GM23338 (cell line): ENCODE data around the gene CCDC63. TPM values are rescaled to one million over a fixed set of nuclear protein-coding genes. Genes with fewer than 3 reads are reported as not detected.

Source experiments
- ATAC-seq: fragments of 200-7000 bp; cut with Tn5 transposase; 3 replicates; pipeline ENCODE4 v1.9.1; 2020
- DNase-seq: peaks from one replicate; pipeline ENCODE4 v3.0.0-alpha.2; 2015; ENCODE audit warnings: low spot score
- H2AFZ ChIP-seq: fragments of 200-600 bp; sonication (generic); 2 replicates; pipeline ENCODE4 v1.8.0; 2016; ENCODE audit warnings: antibody characterized with exemption, mild to moderate bottlenecking, moderate library complexity
- H3F3A ChIP-seq: fragments of 200-600 bp; sonication (generic); replicated peaks from 2 replicates; pipeline ENCODE4 v1.8.0; 2017; ENCODE audit warnings: antibody characterized with exemption, mixed run types, low read depth
- H3K27ac ChIP-seq: fragments of 200-600 bp; sonication (generic); 2 replicates; pipeline ENCODE4 v1.6.1; 2016; ENCODE audit warnings: low read depth
- H3K27me3 ChIP-seq: fragments of 200-600 bp; sonication (generic); 2 replicates; pipeline ENCODE4 v1.8.0; 2016; ENCODE audit warnings: mild to moderate bottlenecking, mixed run types, moderate library complexity; ENCODE audit not compliant: insufficient read depth
- H3K36me3 ChIP-seq: fragments of 200-600 bp; sonication (generic); 2 replicates; pipeline ENCODE4 v1.8.0; 2016; ENCODE audit warnings: mild to moderate bottlenecking; ENCODE audit not compliant: insufficient read depth
- H3K4me1 ChIP-seq: fragments of 200-600 bp; sonication (generic); 2 replicates; pipeline ENCODE4 v1.8.0; 2016; ENCODE audit warnings: mild to moderate bottlenecking, moderate library complexity; ENCODE audit not compliant: insufficient read depth
- H3K4me2 ChIP-seq: fragments of 200-600 bp; sonication (generic); 2 replicates; pipeline ENCODE4 v1.7.1; 2017; ENCODE audit warnings: mixed run types
- H3K4me3 ChIP-seq: fragments of 200-600 bp; sonication (generic); 2 replicates; pipeline ENCODE4 v1.6.1; 2016; ENCODE audit warnings: mixed run types
- H3K79me2 ChIP-seq: fragments of 200-600 bp; sonication (generic); replicated peaks from 2 replicates; pipeline ENCODE4 v1.8.0; 2017; ENCODE audit warnings: mild to moderate bottlenecking; ENCODE audit not compliant: insufficient read depth
- H3K9me2 ChIP-seq: fragments of 200-600 bp; sonication (generic); 2 replicates; pipeline ENCODE4 v1.8.0; 2017; ENCODE audit not compliant: insufficient read depth
- H4K20me1 ChIP-seq: fragments of 200-600 bp; sonication (generic); replicated peaks from 2 replicates; pipeline ENCODE4 v1.8.0; 2017; ENCODE audit warnings: mild to moderate bottlenecking; ENCODE audit not compliant: insufficient read depth
- H3K27ac Mint-ChIP-seq: 2 replicates; pipeline ENCODE4 v1.8.0; 2020; ENCODE audit warnings: inconsistent platforms, mild to moderate bottlenecking, moderate library complexity, mixed read lengths
- H3K27me3 Mint-ChIP-seq: 3 replicates; pipeline ENCODE4 v1.8.0; 2022; ENCODE audit warnings: low read depth, mild to moderate bottlenecking, moderate library complexity, mixed read lengths, inconsistent platforms; ENCODE audit not compliant: insufficient read depth, poor library complexity
- H3K36me3 Mint-ChIP-seq: 3 replicates; pipeline ENCODE4 v1.8.0; 2021; ENCODE audit warnings: low read depth, mild to moderate bottlenecking, inconsistent platforms, moderate library complexity, mixed read lengths
- H3K4me1 Mint-ChIP-seq: 3 replicates; pipeline ENCODE4 v1.8.0; 2020; ENCODE audit warnings: mild to moderate bottlenecking, inconsistent platforms, mixed read lengths
- H3K4me3 Mint-ChIP-seq: 3 replicates; pipeline ENCODE4 v1.8.0; 2021; ENCODE audit warnings: moderate library complexity, mild to moderate bottlenecking, inconsistent platforms, mixed read lengths
- H3K9me3 Mint-ChIP-seq: 3 replicates; pipeline ENCODE4 v1.8.0; 2020; ENCODE audit warnings: moderate library complexity, mild to moderate bottlenecking, inconsistent platforms, mixed read lengths
- CREB1 ChIP-seq: fragments of 250-450 bp; sonication (Bioruptor Pico); IDR thresholded peaks from 2 replicates; pipeline ENCODE4 v1.5.0; 2020; ENCODE audit warnings: low read depth, mild to moderate bottlenecking, moderate library complexity
- CTCF ChIP-seq, 2 experiments: fragments of 200-600 bp in 1 of 2; sonication (generic) in 1 of 2; conservative IDR thresholded peaks; 2 replicates each; pipeline versions ENCODE4 v1.5.1 to v1.6.1; 2016 to 2017; ENCODE audit warnings: antibody characterized with exemption in 2 of 2, low read depth in 2 of 2, mild to moderate bottlenecking in 2 of 2, moderate library complexity in 1 of 2
- EZH2 ChIP-seq: fragments of 200-600 bp; sonication (generic); IDR thresholded peaks from one replicate; pipeline ENCODE4 v1.8.0; 2017; ENCODE audit warnings: antibody characterized with exemption, mild to moderate bottlenecking, low read depth; ENCODE audit not compliant: unreplicated experiment
- EZH2phosphoT487 ChIP-seq: fragments of 200-600 bp; sonication (generic); IDR thresholded peaks from one replicate; pipeline ENCODE4 v1.8.1; 2018; ENCODE audit warnings: antibody characterized with exemption; ENCODE audit not compliant: unreplicated experiment
- JUNB ChIP-seq: IDR thresholded peaks from one replicate; pipeline ENCODE4 v1.6.1; 2016; ENCODE audit warnings: antibody characterized with exemption; ENCODE audit not compliant: unreplicated experiment
- NANOG ChIP-seq: IDR thresholded peaks from 2 replicates; pipeline ENCODE4 v1.6.1; 2016; ENCODE audit warnings: antibody characterized with exemption, borderline replicate concordance
- POLR2AphosphoS5 ChIP-seq: IDR thresholded peaks from 2 replicates; pipeline ENCODE4 v1.6.1; 2016; ENCODE audit warnings: antibody characterized with exemption, low read depth
- STAT1 ChIP-seq: IDR thresholded peaks from one replicate; pipeline ENCODE4 v1.6.1; 2016; ENCODE audit warnings: antibody characterized with exemption; ENCODE audit not compliant: unreplicated experiment
- ZNF114 ChIP-seq: fragments of 250-450 bp; sonication (Bioruptor Pico); IDR thresholded peaks from 2 replicates; pipeline ENCODE4 v1.5.0; 2020; ENCODE audit warnings: mild to moderate bottlenecking, moderate library complexity
- ZNF331 ChIP-seq: fragments of 250-450 bp; sonication (Bioruptor Pico); IDR thresholded peaks from 2 replicates; pipeline ENCODE4 v1.5.0; 2020; ENCODE audit warnings: low read depth, mild to moderate bottlenecking, moderate library complexity
- polyA plus RNA-seq: library from polyadenylated mRNA; unstranded; fragments of >200 nt; fragmentation: Nextera tagmentation; extraction: Ambion mirVana; gene quantifications from 2 replicates; pipeline ENCODE4 v1.2.1, GENCODE V29; 2016
- total RNA-seq: library from RNA; depleted of rRNA; stranded (reverse); fragments of >200 nt; shearing (Covaris generic); gene quantifications from 2 replicates; pipeline ENCODE4 v1.2.3, GENCODE V29; 2014
- TF ChIP-seq, protein P1 (sequence below): IDR thresholded peaks from one replicate; pipeline ENCODE4 v1.6.1; 2018; ENCODE audit warnings: antibody characterized with exemption; ENCODE audit not compliant: unreplicated experiment
- TF ChIP-seq, protein P2 (sequence below): IDR thresholded peaks from 2 replicates; pipeline ENCODE4 v1.6.1; 2016; ENCODE audit warnings: antibody characterized with exemption
- TF ChIP-seq, protein P3 (sequence below): fragments of 250-450 bp; sonication (Bioruptor Pico); IDR thresholded peaks from 2 replicates; pipeline ENCODE4 v1.5.0; 2020; ENCODE audit warnings: mild to moderate bottlenecking, moderate library complexity

The CCDC63 gene
- total and polyA plus RNA-seq, 2 experiments from 2014 or later: 1.8 TPM; not detected in 1

GRCh38 chr12:110821917-110822316 is 24.9 kb upstream of the CCDC63 start:
- no peaks in the 10 kb centered on the region for H3K36me3 ChIP-seq
- no peak overlapping the region for H3K4me3 Mint-ChIP-seq
- H3K27me3 Mint-ChIP-seq: peaks cover 12% of the 10 kb centered on the region
- H3K27ac Mint-ChIP-seq: no peak overlapping the region
- no peaks in the 10 kb centered on the region for H3K9me3 Mint-ChIP-seq
- no peaks in the 10 kb centered on the region for H3K9me2 ChIP-seq
- no peak overlapping the region for H3K4me3 ChIP-seq
- no peaks in the 10 kb centered on the region for H3F3A ChIP-seq
- no peaks in the 10 kb centered on the region for H3K27me3 ChIP-seq
- no peaks in the 10 kb centered on the region for H3K79me2 ChIP-seq
- no peak overlapping the region for H2AFZ ChIP-seq
- DNase-seq (no peak), ATAC-seq (no peak)
- H3K27ac ChIP-seq: no peak overlapping the region
- H3K4me2 ChIP-seq: no peak overlapping the region
- peaks cover 5% of the 10 kb centered on the region for H3K4me1 ChIP-seq
- H3K36me3 Mint-ChIP-seq: no peaks in the 10 kb centered on the region
- no peaks in the 10 kb centered on the region for H4K20me1 ChIP-seq
- peaks cover 8% of the 10 kb centered on the region for H3K4me1 Mint-ChIP-seq
- TF ChIP-seq EZH2 (no peak), NANOG (no peak), EZH2phosphoT487 (no peak), ZNF114 (CRISPR knock-in tag) (no peak), POLR2AphosphoS5 (no peak), CTCF (conservative IDR thresholded peaks at IDR 0.05; ENCODE audit: low read depth in 2 of 2) (no peak), ZNF331 (CRISPR knock-in tag) (no peak), STAT1 (no peak), CREB1 (no peak), JUNB (no peak)
- TF ChIP-seq, protein P1, sequence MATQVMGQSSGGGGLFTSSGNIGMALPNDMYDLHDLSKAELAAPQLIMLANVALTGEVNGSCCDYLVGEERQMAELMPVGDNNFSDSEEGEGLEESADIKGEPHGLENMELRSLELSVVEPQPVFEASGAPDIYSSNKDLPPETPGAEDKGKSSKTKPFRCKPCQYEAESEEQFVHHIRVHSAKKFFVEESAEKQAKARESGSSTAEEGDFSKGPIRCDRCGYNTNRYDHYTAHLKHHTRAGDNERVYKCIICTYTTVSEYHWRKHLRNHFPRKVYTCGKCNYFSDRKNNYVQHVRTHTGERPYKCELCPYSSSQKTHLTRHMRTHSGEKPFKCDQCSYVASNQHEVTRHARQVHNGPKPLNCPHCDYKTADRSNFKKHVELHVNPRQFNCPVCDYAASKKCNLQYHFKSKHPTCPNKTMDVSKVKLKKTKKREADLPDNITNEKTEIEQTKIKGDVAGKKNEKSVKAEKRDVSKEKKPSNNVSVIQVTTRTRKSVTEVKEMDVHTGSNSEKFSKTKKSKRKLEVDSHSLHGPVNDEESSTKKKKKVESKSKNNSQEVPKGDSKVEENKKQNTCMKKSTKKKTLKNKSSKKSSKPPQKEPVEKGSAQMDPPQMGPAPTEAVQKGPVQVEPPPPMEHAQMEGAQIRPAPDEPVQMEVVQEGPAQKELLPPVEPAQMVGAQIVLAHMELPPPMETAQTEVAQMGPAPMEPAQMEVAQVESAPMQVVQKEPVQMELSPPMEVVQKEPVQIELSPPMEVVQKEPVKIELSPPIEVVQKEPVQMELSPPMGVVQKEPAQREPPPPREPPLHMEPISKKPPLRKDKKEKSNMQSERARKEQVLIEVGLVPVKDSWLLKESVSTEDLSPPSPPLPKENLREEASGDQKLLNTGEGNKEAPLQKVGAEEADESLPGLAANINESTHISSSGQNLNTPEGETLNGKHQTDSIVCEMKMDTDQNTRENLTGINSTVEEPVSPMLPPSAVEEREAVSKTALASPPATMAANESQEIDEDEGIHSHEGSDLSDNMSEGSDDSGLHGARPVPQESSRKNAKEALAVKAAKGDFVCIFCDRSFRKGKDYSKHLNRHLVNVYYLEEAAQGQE: no peak
- TF ChIP-seq, protein P2, sequence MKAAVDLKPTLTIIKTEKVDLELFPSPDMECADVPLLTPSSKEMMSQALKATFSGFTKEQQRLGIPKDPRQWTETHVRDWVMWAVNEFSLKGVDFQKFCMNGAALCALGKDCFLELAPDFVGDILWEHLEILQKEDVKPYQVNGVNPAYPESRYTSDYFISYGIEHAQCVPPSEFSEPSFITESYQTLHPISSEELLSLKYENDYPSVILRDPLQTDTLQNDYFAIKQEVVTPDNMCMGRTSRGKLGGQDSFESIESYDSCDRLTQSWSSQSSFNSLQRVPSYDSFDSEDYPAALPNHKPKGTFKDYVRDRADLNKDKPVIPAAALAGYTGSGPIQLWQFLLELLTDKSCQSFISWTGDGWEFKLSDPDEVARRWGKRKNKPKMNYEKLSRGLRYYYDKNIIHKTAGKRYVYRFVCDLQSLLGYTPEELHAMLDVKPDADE: no peak
- TF ChIP-seq, protein P3, sequence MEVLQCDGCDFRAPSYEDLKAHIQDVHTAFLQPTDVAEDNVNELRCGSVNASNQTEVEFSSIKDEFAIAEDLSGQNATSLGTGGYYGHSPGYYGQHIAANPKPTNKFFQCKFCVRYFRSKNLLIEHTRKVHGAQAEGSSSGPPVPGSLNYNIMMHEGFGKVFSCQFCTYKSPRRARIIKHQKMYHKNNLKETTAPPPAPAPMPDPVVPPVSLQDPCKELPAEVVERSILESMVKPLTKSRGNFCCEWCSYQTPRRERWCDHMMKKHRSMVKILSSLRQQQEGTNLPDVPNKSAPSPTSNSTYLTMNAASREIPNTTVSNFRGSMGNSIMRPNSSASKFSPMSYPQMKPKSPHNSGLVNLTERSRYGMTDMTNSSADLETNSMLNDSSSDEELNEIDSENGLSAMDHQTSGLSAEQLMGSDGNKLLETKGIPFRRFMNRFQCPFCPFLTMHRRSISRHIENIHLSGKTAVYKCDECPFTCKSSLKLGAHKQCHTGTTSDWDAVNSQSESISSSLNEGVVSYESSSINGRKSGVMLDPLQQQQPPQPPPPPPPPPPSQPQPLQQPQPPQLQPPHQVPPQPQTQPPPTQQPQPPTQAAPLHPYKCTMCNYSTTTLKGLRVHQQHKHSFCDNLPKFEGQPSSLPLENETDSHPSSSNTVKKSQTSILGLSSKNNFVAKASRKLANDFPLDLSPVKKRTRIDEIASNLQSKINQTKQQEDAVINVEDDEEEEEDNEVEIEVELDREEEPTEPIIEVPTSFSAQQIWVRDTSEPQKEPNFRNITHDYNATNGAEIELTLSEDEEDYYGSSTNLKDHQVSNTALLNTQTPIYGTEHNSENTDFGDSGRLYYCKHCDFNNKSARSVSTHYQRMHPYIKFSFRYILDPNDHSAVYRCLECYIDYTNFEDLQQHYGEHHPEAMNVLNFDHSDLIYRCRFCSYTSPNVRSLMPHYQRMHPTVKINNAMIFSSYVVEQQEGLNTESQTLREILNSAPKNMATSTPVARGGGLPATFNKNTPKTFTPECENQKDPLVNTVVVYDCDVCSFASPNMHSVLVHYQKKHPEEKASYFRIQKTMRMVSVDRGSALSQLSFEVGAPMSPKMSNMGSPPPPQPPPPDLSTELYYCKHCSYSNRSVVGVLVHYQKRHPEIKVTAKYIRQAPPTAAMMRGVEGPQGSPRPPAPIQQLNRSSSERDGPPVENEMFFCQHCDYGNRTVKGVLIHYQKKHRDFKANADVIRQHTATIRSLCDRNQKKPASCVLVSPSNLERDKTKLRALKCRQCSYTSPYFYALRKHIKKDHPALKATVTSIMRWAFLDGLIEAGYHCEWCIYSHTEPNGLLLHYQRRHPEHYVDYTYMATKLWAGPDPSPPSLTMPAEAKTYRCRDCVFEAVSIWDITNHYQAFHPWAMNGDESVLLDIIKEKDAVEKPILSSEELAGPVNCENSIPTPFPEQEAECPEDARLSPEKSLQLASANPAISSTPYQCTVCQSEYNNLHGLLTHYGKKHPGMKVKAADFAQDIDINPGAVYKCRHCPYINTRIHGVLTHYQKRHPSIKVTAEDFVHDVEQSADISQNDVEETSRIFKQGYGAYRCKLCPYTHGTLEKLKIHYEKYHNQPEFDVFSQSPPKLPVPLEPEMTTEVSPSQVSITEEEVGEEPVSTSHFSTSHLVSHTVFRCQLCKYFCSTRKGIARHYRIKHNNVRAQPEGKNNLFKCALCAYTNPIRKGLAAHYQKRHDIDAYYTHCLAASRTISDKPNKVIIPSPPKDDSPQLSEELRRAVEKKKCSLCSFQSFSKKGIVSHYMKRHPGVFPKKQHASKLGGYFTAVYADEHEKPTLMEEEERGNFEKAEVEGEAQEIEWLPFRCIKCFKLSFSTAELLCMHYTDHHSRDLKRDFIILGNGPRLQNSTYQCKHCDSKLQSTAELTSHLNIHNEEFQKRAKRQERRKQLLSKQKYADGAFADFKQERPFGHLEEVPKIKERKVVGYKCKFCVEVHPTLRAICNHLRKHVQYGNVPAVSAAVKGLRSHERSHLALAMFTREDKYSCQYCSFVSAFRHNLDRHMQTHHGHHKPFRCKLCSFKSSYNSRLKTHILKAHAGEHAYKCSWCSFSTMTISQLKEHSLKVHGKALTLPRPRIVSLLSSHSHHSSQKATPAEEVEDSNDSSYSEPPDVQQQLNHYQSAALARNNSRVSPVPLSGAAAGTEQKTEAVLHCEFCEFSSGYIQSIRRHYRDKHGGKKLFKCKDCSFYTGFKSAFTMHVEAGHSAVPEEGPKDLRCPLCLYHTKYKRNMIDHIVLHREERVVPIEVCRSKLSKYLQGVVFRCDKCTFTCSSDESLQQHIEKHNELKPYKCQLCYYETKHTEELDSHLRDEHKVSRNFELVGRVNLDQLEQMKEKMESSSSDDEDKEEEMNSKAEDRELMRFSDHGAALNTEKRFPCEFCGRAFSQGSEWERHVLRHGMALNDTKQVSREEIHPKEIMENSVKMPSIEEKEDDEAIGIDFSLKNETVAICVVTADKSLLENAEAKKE: no peak
